ENCODE results near the gene ZIC1.

ZIC1 gene

GRCh38 chr3:147447224-147447623 lies 38.1 kb downstream of the ZIC1 start:
- no peak for DNase-seq (ENCODE audit: extremely low read depth, insufficient read length)
- no peaks in the 10 kb centered on the region for H3K36me3 ChIP-seq (ENCODE audit: control insufficient read depth, insufficient read depth, low read length)
- TF ChIP-seq CTCF (IDR thresholded peaks at IDR 0.05; ENCODE audit: insufficient read depth, low read length, poor library complexity, severe bottlenecking) = no peak
- H3K4me3 ChIP-seq (replicated peaks; ENCODE audit: low read depth, low read length) = no peak overlapping the region
- no peaks in the 10 kb centered on the region for H3K27me3 ChIP-seq (replicated peaks; ENCODE audit: control insufficient read depth, insufficient read depth, low read length)

DNA sequence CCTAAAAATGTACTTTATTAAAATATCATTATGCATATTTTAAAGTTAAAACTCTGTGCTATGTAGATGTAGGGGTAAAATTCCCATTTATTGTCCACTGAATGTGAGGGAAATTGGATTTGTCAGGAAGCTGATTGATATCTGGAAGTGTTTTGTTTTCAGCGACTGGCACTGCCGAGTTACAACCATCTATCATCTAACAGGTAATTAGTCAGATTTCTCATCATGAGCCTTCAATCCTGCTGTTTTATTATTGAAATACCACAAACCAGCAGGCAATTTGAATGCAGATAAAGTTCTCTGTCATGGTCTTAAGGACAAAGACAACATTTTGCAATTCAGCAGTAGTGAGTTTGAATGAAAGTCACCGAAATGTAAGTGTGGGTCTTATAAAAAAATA lies 40.5 kb downstream of the ZIC1 start:
- DNase-seq (ENCODE audit: extremely low read depth, insufficient read length) = no peak
- no peak for TF ChIP-seq CTCF (IDR thresholded peaks at IDR 0.05; ENCODE audit: insufficient read depth, low read length, poor library complexity, severe bottlenecking)
- Histone ChIP-seq H3K4me3 (replicated peaks; ENCODE audit: low read depth, low read length) (no peak overlapping the region), H3K27me3 (replicated peaks; ENCODE audit: control insufficient read depth, insufficient read depth, low read length) (no peaks in the 10 kb centered on the region), H3K36me3 (ENCODE audit: control insufficient read depth, insufficient read depth, low read length) (no peaks in the 10 kb centered on the region)

- Histone ChIP-seq H3K36me3 (ENCODE audit: control insufficient read depth, insufficient read depth, low read length) (no peaks in the 10 kb centered on the region), H3K27me3 (replicated peaks; ENCODE audit: control insufficient read depth, insufficient read depth, low read length) (no peaks in the 10 kb centered on the region), H3K4me3 (replicated peaks; ENCODE audit: low read depth, low read length) (no peak overlapping the region)
- DNase-seq (ENCODE audit: extremely low read depth, insufficient read length) = no peak
- TF ChIP-seq CTCF (IDR thresholded peaks at IDR 0.05; ENCODE audit: insufficient read depth, low read length, poor library complexity, severe bottlenecking) = no peak
Observed at GRCh38 chr3:147458995-147459704, 50.0 kb downstream of the ZIC1 start.

GRCh38 chr3:147462856-147463255 lies 53.7 kb downstream of the ZIC1 start:
- DNase-seq (ENCODE audit: extremely low read depth, insufficient read length) = no peak
- H3K27me3 ChIP-seq (replicated peaks; ENCODE audit: control insufficient read depth, insufficient read depth, low read length) = no peaks in the 10 kb centered on the region
- no peak for TF ChIP-seq CTCF (IDR thresholded peaks at IDR 0.05; ENCODE audit: insufficient read depth, low read length, poor library complexity, severe bottlenecking)
- H3K36me3 ChIP-seq (ENCODE audit: control insufficient read depth, insufficient read depth, low read length) = no peaks in the 10 kb centered on the region
- no peak overlapping the region for H3K4me3 ChIP-seq (replicated peaks; ENCODE audit: low read depth, low read length)

Measured in GM06990 (cell line).